Breast epithelium (tissue), 3 donors: ENCODE results near the gene GPR39.

Experiments
- CTCF ChIP-seq, 3 donors: fragments of 450-650 bp; IDR thresholded peaks; one replicate each; pipeline ENCODE4 v1.5.1; 2016 to 2017; ENCODE audit warnings: antibody characterized with exemption in 3 of 3, mild to moderate bottlenecking in 3 of 3, moderate library complexity in 3 of 3
- POLR2A ChIP-seq: fragments of 450-650 bp; IDR thresholded peaks from one replicate; pipeline ENCODE4 v1.6.1; 2016; ENCODE audit warnings: antibody characterized with exemption, mild to moderate bottlenecking, moderate library complexity
- POLR2AphosphoS5 ChIP-seq, 3 donors: sonication (generic); formaldehyde crosslinking; IDR thresholded peaks; one replicate each; pipeline ENCODE4 v1.6.1; 2017; ENCODE audit warnings: antibody characterized with exemption in 3 of 3

GRCh38 chr2:132479155-132479554 is 62.5 kb downstream of the GPR39 start:
- TF ChIP-seq CTCF (IDR thresholded peaks at IDR 0.05) (no peak), POLR2AphosphoS5 (IDR thresholded peaks at IDR 0.05) (no peak), POLR2A (no peak)
